ENCODE data around the gene TMEM244.

DNA sequence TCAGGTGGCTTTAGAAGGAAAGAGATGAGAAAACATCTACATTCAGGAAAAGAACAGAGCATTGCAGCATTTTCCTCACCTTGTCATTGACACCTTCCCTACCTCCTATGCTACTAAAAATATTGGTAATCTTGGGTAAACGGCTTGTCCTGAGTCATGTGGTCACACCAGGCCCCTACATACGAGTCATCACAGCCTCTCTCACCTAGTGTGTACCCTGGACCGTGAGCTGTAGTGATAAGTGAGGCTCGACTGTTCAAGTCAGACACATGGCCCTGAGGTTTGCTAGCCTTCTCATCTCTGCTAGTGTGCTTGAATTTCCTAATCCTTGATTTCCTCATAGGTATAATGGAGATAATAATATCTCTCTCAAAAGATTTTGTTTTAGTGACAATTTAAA lies 29.6 kb upstream of the TMEM244 start:
- TF ChIP-seq ZNF384 (IDR thresholded peaks at IDR 0.05) (no peak), L3MBTL2 (conservative IDR thresholded peaks at IDR 0.05) (no peak), SP1 (IDR thresholded peaks at IDR 0.05) (no peak), ARNT (IDR thresholded peaks at IDR 0.05) (no peak), FOXK2 (IDR thresholded peaks at IDR 0.05) (no peak), HDGF (IDR thresholded peaks at IDR 0.05; ENCODE audit: borderline replicate concordance) (no peak), SUZ12 (IDR thresholded peaks at IDR 0.05) (no peak), BHLHE40 (IDR thresholded peaks at IDR 0.05; ENCODE audit: borderline replicate concordance) (no peak), CTBP1 (IDR thresholded peaks at IDR 0.05; ENCODE audit: borderline replicate concordance) (no peak), FOXM1 (IDR thresholded peaks at IDR 0.05; ENCODE audit: borderline replicate concordance) (no peak), TARDBP (IDR thresholded peaks at IDR 0.05) (no peak), FOXA1 (IDR thresholded peaks at IDR 0.05) (no peak), NFRKB (IDR thresholded peaks at IDR 0.05) (no peak)
- TF ChIP-seq, protein P1, sequence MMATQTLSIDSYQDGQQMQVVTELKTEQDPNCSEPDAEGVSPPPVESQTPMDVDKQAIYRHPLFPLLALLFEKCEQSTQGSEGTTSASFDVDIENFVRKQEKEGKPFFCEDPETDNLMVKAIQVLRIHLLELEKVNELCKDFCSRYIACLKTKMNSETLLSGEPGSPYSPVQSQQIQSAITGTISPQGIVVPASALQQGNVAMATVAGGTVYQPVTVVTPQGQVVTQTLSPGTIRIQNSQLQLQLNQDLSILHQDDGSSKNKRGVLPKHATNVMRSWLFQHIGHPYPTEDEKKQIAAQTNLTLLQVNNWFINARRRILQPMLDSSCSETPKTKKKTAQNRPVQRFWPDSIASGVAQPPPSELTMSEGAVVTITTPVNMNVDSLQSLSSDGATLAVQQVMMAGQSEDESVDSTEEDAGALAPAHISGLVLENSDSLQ (IDR thresholded peaks at IDR 0.05) = no peak

Measured in HEK293T (cell line).